ENCODE measurements around the gene TTC23. TPM values are rescaled to one million over a fixed set of nuclear protein-coding genes. Genes with fewer than 3 reads are reported as not detected.

The TTC23 gene
- total RNA-seq, 1 donor from 2014 or later, result 23.1 TPM

DNA sequence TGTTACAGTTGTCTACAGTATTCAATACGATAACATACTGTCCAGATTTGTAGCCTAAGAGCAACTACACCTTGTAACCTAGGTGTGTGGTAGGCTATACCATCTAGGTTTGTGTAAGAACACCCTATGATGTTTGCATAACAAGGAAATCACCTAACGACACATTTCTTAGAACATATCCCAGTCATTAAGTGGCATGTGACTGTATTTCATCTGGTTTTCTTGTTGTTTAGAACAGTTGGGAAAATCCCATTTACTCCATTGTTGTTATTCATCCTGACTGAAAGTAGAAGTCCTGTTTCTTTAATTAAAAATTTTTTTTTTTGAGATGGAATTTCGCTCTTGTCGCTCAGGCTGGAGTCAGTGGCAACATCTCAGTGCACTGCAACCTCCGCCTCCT, 33.2 kb upstream of the TTC23 start:
- no peaks in the 10 kb centered on the region for H3K9me3 Mint-ChIP-seq (ENCODE audit: unreplicated experiment)
- TF ChIP-seq, protein P1, sequence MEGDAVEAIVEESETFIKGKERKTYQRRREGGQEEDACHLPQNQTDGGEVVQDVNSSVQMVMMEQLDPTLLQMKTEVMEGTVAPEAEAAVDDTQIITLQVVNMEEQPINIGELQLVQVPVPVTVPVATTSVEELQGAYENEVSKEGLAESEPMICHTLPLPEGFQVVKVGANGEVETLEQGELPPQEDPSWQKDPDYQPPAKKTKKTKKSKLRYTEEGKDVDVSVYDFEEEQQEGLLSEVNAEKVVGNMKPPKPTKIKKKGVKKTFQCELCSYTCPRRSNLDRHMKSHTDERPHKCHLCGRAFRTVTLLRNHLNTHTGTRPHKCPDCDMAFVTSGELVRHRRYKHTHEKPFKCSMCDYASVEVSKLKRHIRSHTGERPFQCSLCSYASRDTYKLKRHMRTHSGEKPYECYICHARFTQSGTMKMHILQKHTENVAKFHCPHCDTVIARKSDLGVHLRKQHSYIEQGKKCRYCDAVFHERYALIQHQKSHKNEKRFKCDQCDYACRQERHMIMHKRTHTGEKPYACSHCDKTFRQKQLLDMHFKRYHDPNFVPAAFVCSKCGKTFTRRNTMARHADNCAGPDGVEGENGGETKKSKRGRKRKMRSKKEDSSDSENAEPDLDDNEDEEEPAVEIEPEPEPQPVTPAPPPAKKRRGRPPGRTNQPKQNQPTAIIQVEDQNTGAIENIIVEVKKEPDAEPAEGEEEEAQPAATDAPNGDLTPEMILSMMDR (IDR thresholded peaks at IDR 0.05), result no peak
- H3K27me3 Mint-ChIP-seq (ENCODE audit: unreplicated experiment), result no peaks in the 10 kb centered on the region
- no peak overlapping the region for H3K4me3 Mint-ChIP-seq (ENCODE audit: unreplicated experiment)
- peaks cover 12% of the 10 kb centered on the region for H3K36me3 Mint-ChIP-seq (ENCODE audit: unreplicated experiment)
- no peak overlapping the region for H3K27ac Mint-ChIP-seq (ENCODE audit: unreplicated experiment)
- peaks cover 35% of the 10 kb centered on the region for H3K4me1 Mint-ChIP-seq (ENCODE audit: unreplicated experiment)
- no peak for DNase-seq (ENCODE audit: extremely low spot score, unreplicated experiment)

DNA sequence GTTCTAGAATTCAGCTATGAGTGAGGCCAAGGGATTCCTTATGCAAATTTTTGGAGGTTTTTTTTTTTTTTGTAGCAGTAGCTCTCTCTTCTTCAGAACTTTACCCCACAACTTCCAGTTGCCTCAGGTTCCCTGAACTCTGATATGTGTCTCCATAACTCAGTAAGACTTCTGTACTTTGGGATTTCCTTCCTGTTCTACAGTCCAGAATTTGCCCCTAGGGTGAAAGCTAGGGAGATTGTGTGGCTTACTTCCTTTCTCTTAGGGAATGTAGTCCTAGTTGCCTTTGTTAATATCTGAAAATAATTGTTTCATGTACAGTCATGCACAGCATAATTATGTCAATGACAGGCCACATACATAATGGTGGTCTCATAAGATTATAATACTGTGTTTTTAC, 32.7 kb upstream of the TTC23 start:
- H3K36me3 Mint-ChIP-seq (ENCODE audit: unreplicated experiment), result peaks cover 12% of the 10 kb centered on the region
- H3K27ac Mint-ChIP-seq (ENCODE audit: unreplicated experiment), result no peak overlapping the region
- DNase-seq (ENCODE audit: extremely low spot score, unreplicated experiment), result no peak
- no peaks in the 10 kb centered on the region for H3K9me3 Mint-ChIP-seq (ENCODE audit: unreplicated experiment)
- H3K4me3 Mint-ChIP-seq (ENCODE audit: unreplicated experiment), result no peak overlapping the region
- H3K27me3 Mint-ChIP-seq (ENCODE audit: unreplicated experiment), result no peaks in the 10 kb centered on the region
- peaks cover 35% of the 10 kb centered on the region for H3K4me1 Mint-ChIP-seq (ENCODE audit: unreplicated experiment)
- TF ChIP-seq, protein P1 (IDR thresholded peaks at IDR 0.05), result no peak

DNA sequence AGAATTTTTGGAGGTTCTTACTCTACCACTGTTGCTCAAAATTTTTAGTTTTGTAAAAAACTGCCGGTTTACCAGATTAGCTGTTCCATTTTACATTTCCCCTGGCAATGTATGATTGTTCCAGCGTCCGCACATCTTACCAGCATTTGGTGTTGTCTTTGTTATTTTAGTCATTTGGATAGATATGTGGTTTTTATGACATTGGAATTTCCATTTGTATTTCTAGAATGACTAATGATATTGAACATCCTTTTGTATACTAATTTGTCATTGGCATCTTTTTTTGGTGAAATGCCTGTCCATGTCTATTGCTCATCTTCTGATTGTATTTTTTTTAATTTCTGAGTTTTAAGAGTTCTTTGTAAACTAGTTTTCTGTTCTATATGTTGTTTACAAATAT, 30.4 kb upstream of the TTC23 start:
- no peak for DNase-seq (ENCODE audit: extremely low spot score, unreplicated experiment)
- H3K27ac Mint-ChIP-seq (ENCODE audit: unreplicated experiment), result no peak overlapping the region
- no peaks in the 10 kb centered on the region for H3K27me3 Mint-ChIP-seq (ENCODE audit: unreplicated experiment)
- peaks cover 32% of the 10 kb centered on the region for H3K4me1 Mint-ChIP-seq (ENCODE audit: unreplicated experiment)
- H3K36me3 Mint-ChIP-seq (ENCODE audit: unreplicated experiment), result peaks cover 12% of the 10 kb centered on the region
- no peaks in the 10 kb centered on the region for H3K9me3 Mint-ChIP-seq (ENCODE audit: unreplicated experiment)
- TF ChIP-seq, protein P1 (IDR thresholded peaks at IDR 0.05), result no peak
- no peak overlapping the region for H3K4me3 Mint-ChIP-seq (ENCODE audit: unreplicated experiment)

DNA sequence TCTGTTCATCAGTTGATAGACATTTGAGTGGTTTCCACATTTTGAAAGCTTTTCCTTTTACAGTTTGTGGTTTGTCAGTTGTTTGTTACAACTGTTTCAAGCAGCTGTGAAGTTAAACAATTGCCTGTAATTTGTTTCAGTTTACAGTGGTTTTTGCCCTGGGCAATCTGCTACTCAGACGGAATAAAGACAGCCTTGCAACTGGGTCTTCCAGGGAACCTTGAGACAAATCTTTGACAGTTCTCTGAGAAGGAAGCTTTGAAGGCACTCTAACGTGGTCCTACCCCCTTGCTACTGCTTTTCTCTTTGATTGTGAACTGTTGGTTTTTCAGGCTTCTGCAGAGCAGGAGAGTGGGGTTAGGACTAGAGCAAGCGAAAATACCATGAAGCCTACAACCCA, 29.9 kb upstream of the TTC23 start:
- H3K27me3 Mint-ChIP-seq (ENCODE audit: unreplicated experiment), result no peaks in the 10 kb centered on the region
- H3K4me3 Mint-ChIP-seq (ENCODE audit: unreplicated experiment), result no peak overlapping the region
- DNase-seq (ENCODE audit: extremely low spot score, unreplicated experiment), result no peak
- H3K9me3 Mint-ChIP-seq (ENCODE audit: unreplicated experiment), result no peaks in the 10 kb centered on the region
- TF ChIP-seq, protein P1 (IDR thresholded peaks at IDR 0.05), result no peak
- peaks cover 30% of the 10 kb centered on the region for H3K4me1 Mint-ChIP-seq (ENCODE audit: unreplicated experiment)
- H3K27ac Mint-ChIP-seq (ENCODE audit: unreplicated experiment), result no peak overlapping the region
- peaks cover 12% of the 10 kb centered on the region for H3K36me3 Mint-ChIP-seq (ENCODE audit: unreplicated experiment)

DNA sequence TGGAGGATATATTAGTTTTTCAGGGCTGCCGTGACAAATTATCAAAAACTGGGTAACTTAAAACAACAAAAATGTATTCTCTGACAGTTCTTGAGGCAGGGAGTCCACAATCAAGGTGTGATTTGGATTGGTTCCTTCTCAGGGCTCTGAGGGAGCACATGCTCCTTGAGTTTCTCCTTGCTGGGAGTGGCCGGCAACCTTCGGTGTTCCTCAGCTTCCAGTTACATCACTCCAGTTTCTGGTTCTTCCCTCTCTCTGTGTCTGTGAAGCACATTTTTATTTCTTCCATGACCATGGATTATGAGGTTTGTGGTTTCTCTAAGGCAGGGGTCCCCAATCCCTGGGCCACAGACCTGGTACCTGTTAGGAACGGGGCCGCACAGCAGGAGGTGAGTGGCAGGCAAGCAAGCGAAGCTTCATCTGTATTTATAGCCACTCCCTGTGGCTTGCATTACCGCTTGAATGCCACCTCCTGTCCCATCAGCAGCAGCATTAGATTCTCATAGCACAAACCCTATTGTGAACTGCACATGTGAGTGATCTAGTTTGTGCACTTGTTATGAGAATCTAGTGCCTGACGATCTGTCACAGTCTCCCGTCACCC, 26.2 kb upstream of the TTC23 start:
- H3K9me3 Mint-ChIP-seq (ENCODE audit: unreplicated experiment), result no peaks in the 10 kb centered on the region
- H3K36me3 Mint-ChIP-seq (ENCODE audit: unreplicated experiment), result peaks cover 12% of the 10 kb centered on the region
- H3K4me1 Mint-ChIP-seq (ENCODE audit: unreplicated experiment), result peaks cover 26% of the 10 kb centered on the region
- H3K4me3 Mint-ChIP-seq (ENCODE audit: unreplicated experiment), result no peak overlapping the region
- H3K27me3 Mint-ChIP-seq (ENCODE audit: unreplicated experiment), result no peaks in the 10 kb centered on the region
- DNase-seq (ENCODE audit: extremely low spot score, unreplicated experiment), result no peak
- no peak overlapping the region for H3K27ac Mint-ChIP-seq (ENCODE audit: unreplicated experiment)
- TF ChIP-seq, protein P1 (IDR thresholded peaks at IDR 0.05), result no peak
